ENCODE data around the gene PLA2G6.
A peak's percentile ranks its signal among the peaks of the same experiment; 100 is the strongest.
"Not testable (repeated sequence)": the region's sequence is repeated elsewhere in the genome, so short reads cannot be mapped to it uniquely, and the experiment has no call there.

PLA2G6 gene

GRCh38 chr22:38193580-38193979, 11.9 kb upstream of the PLA2G6 start:
- H3K4me1 ChIP-seq (ENCODE audit: control insufficient read depth, insufficient read depth, low read length), result peaks cover 4% of the 10 kb centered on the region
- no peaks in the 10 kb centered on the region for H3K36me3 ChIP-seq (ENCODE audit: control insufficient read depth, insufficient read depth, low read length)
- no peaks in the 10 kb centered on the region for H3K9me3 ChIP-seq (ENCODE audit: control insufficient read depth, low read length)
- H3K9ac ChIP-seq (ENCODE audit: low read length), result no peak overlapping the region
- H3K27me3 ChIP-seq (ENCODE audit: control insufficient read depth, insufficient read depth, low read length), result no peaks in the 10 kb centered on the region
- H3K4me3 ChIP-seq (ENCODE audit: low read length), result no peak overlapping the region

DNA sequence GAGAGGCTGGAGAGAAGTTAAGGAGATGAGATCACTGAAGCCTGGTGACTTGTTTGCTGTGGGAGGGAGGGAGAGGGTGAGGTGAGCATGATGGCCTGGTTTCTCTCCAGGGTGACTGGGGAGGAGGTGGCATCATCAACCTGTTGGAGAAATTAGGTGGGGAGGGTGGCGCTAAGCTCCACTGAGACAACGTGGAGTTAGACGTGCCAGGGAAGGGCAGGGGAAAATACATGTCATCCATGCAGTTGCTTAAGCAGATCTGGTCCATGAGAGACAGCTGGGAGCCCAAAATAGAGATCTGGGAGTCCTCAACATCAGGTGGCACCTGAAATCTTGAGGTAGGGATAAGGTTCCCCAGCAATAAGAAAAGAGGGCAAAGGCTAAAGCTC, 10.8 kb upstream of the PLA2G6 start:
- H3K27me3 ChIP-seq (ENCODE audit: control insufficient read depth, insufficient read depth, low read length), result no peaks in the 10 kb centered on the region
- H3K9me3 ChIP-seq (ENCODE audit: control insufficient read depth, low read length), result no peaks in the 10 kb centered on the region
- H3K36me3 ChIP-seq (ENCODE audit: control insufficient read depth, insufficient read depth, low read length), result no peaks in the 10 kb centered on the region
- H3K4me1 ChIP-seq (ENCODE audit: control insufficient read depth, insufficient read depth, low read length), result peaks cover 11% of the 10 kb centered on the region
- H3K4me3 ChIP-seq (ENCODE audit: low read length), result no peak overlapping the region
- H3K9ac ChIP-seq (ENCODE audit: low read length), result no peak overlapping the region

- Histone ChIP-seq H3K9me3 (ENCODE audit: control insufficient read depth, low read length) (no peaks in the 10 kb centered on the region), H3K4me1 (ENCODE audit: control insufficient read depth, insufficient read depth, low read length) (peaks cover 13% of the 10 kb centered on the region), H3K27me3 (ENCODE audit: control insufficient read depth, insufficient read depth, low read length) (no peaks in the 10 kb centered on the region), H3K9ac (ENCODE audit: low read length) (no peak overlapping the region), H3K36me3 (ENCODE audit: control insufficient read depth, insufficient read depth, low read length) (no peaks in the 10 kb centered on the region), H3K4me3 (ENCODE audit: low read length) (no peak overlapping the region)
Measured at GRCh38 chr22:38191731-38192474, 10.3 kb upstream of the PLA2G6 start.

DNA sequence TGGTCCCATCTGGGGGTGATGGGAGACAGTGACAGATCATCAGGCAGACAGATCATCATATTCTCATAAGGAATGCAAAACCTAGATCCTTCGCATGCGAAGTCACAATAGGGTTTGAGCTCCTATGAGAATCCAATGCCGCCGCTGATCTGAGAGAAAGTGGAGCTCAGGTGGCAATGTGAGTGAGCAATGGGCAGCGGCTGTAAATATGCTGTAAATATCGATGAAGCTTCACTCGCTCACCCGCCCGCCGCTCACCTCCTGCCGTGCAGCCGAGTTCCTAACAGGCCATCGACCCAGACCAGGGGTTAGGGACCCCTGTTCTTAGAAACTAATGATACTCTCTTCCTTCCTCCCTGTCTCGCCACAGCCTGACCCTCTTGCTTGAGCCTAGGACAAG, 9.4 kb upstream of the PLA2G6 start:
- no peak overlapping the region for H3K4me3 ChIP-seq (ENCODE audit: low read length)
- H3K4me1 ChIP-seq (ENCODE audit: control insufficient read depth, insufficient read depth, low read length), result peaks cover 13% of the 10 kb centered on the region
- no peaks in the 10 kb centered on the region for H3K9me3 ChIP-seq (ENCODE audit: control insufficient read depth, low read length)
- H3K27me3 ChIP-seq (ENCODE audit: control insufficient read depth, insufficient read depth, low read length), result no peaks in the 10 kb centered on the region
- H3K9ac ChIP-seq (ENCODE audit: low read length), result no peak overlapping the region
- no peaks in the 10 kb centered on the region for H3K36me3 ChIP-seq (ENCODE audit: control insufficient read depth, insufficient read depth, low read length)

- Histone ChIP-seq H3K4me1 (ENCODE audit: control insufficient read depth, insufficient read depth, low read length) (peaks cover 13% of the 10 kb centered on the region), H3K4me3 (ENCODE audit: low read length) (no peak overlapping the region), H3K9me3 (ENCODE audit: control insufficient read depth, low read length) (no peaks in the 10 kb centered on the region), H3K9ac (ENCODE audit: low read length) (no peak overlapping the region), H3K27me3 (ENCODE audit: control insufficient read depth, insufficient read depth, low read length) (no peaks in the 10 kb centered on the region), H3K36me3 (ENCODE audit: control insufficient read depth, insufficient read depth, low read length) (no peaks in the 10 kb centered on the region)
Measured at GRCh38 chr22:38190581-38190980, 9.0 kb upstream of the PLA2G6 start.

DNA sequence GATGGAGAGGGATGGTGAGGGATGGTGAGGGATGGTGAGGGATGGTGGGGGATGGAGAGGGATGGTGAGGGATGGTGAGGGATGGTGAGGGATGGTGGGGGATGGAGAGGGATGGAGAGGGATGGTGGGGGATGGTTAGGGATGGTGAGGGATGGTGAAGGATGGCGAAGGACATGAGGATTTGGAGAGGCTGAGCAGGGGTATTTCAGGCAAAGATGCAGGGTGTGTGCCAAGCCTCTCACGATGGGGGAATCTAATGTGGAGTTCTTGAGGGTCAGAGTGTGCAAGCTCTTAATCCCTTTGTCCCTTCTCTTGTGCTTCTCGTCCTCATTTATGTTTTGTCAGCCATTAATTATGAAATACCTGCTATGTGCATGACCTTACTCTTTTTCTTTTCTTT, 7.5 kb upstream of the PLA2G6 start:
- Histone ChIP-seq H3K36me3 (ENCODE audit: control insufficient read depth, insufficient read depth, low read length) (no peaks in the 10 kb centered on the region), H3K9me3 (ENCODE audit: control insufficient read depth, low read length) (no peaks in the 10 kb centered on the region), H3K4me3 (ENCODE audit: low read length) (no peak overlapping the region), H3K4me1 (ENCODE audit: control insufficient read depth, insufficient read depth, low read length) (peaks cover 13% of the 10 kb centered on the region), H3K9ac (ENCODE audit: low read length) (no peak overlapping the region), H3K27me3 (ENCODE audit: control insufficient read depth, insufficient read depth, low read length) (no peaks in the 10 kb centered on the region)

DNA sequence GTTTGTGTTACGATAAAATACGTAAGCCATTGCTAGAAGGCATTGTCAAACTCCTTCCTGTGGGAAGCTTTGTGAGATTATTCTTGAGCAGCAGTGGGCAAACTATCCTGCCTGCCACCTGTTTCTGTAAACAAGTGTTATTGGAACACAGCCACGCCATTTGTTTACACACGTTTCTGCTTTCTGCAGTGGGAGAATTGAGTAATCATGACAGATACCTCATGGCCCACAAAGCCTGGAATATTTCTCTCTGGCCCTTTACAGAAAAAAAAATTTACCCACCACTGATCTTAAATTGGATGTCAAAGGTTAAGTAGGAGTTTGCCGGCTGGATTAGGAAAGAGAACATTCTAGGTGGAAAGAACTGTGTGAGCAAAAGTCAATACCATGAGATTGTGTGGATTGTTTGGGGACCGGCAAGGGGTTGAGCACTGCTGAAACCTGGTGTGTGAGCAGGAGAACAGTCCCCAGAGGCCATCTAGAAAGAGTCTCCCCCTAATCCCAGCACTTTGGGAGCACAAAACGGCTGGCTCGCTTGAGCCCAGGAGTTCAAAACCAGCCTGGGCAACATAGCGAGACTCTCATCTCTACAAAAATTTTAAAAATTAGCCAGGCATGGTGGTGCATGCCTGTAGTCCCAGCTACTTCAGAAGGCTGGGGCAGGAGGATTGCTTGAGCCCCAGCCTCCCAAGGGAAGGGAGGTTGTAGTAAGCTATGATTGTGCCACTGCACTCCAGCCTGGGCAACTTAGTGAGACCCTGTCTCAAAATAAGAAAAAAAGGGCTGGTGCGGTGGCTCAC, 6.0 kb upstream of the PLA2G6 start:
- H3K9me3 ChIP-seq (ENCODE audit: control insufficient read depth, low read length), result no peaks in the 10 kb centered on the region
- H3K4me1 ChIP-seq (ENCODE audit: control insufficient read depth, insufficient read depth, low read length), result peaks cover 9% of the 10 kb centered on the region
- no peaks in the 10 kb centered on the region for H3K27me3 ChIP-seq (ENCODE audit: control insufficient read depth, insufficient read depth, low read length)
- H3K4me3 ChIP-seq (ENCODE audit: low read length), result no peak overlapping the region
- no peaks in the 10 kb centered on the region for H3K36me3 ChIP-seq (ENCODE audit: control insufficient read depth, insufficient read depth, low read length)
- no peak overlapping the region for H3K9ac ChIP-seq (ENCODE audit: low read length)

- Histone ChIP-seq H3K36me3 (ENCODE audit: control insufficient read depth, insufficient read depth, low read length) (no peaks in the 10 kb centered on the region), H3K4me1 (ENCODE audit: control insufficient read depth, insufficient read depth, low read length) (peaks cover 10% of the 10 kb centered on the region), H3K27me3 (ENCODE audit: control insufficient read depth, insufficient read depth, low read length) (no peaks in the 10 kb centered on the region), H3K4me3 (ENCODE audit: low read length) (no peak overlapping the region), H3K9ac (ENCODE audit: low read length) (no peak overlapping the region), H3K9me3 (ENCODE audit: control insufficient read depth, low read length) (no peaks in the 10 kb centered on the region)
Measured at GRCh38 chr22:38186429-38186828, 4.8 kb upstream of the PLA2G6 start.

- Histone ChIP-seq H3K9me3 (ENCODE audit: control insufficient read depth, low read length) (no peaks in the 10 kb centered on the region), H3K9ac (ENCODE audit: low read length) (no peak overlapping the region), H3K4me1 (ENCODE audit: control insufficient read depth, insufficient read depth, low read length) (peaks cover 26% of the 10 kb centered on the region), H3K36me3 (ENCODE audit: control insufficient read depth, insufficient read depth, low read length) (no peaks in the 10 kb centered on the region), H3K4me3 (ENCODE audit: low read length) (no peak overlapping the region), H3K27me3 (ENCODE audit: control insufficient read depth, insufficient read depth, low read length) (no peaks in the 10 kb centered on the region)
Measured at GRCh38 chr22:38184788-38185187, 3.2 kb upstream of the PLA2G6 start.

GRCh38 chr22:38180841-38181452, 683 bp downstream of the PLA2G6 start:
- H3K9me3 ChIP-seq (ENCODE audit: control insufficient read depth, low read length), result no peaks in the 10 kb centered on the region
- peak overlapping the region; percentile 97 for H3K9ac ChIP-seq (ENCODE audit: low read length)
- H3K36me3 ChIP-seq (ENCODE audit: control insufficient read depth, insufficient read depth, low read length), result no peaks in the 10 kb centered on the region
- H3K4me1 ChIP-seq (ENCODE audit: control insufficient read depth, insufficient read depth, low read length), result peaks cover 44% of the 10 kb centered on the region
- H3K27me3 ChIP-seq (ENCODE audit: control insufficient read depth, insufficient read depth, low read length), result no peaks in the 10 kb centered on the region
- peak overlapping the region; percentile 87 for H3K4me3 ChIP-seq (ENCODE audit: low read length)

GRCh38 chr22:38178605-38178937, 3.1 kb downstream of the PLA2G6 start:
- H3K9me3 ChIP-seq (ENCODE audit: control insufficient read depth, low read length); H3K4me3 ChIP-seq (ENCODE audit: low read length); H3K27me3 ChIP-seq (ENCODE audit: control insufficient read depth, insufficient read depth, low read length); H3K36me3 ChIP-seq (ENCODE audit: control insufficient read depth, insufficient read depth, low read length): not testable (repeated sequence)
- H3K4me1 ChIP-seq (ENCODE audit: control insufficient read depth, insufficient read depth, low read length), result peaks cover 45% of the 10 kb centered on the region
- H3K9ac ChIP-seq (ENCODE audit: low read length), result peak overlapping the region; percentile 63

GRCh38 chr22:38177926-38178604, 3.6 kb downstream of the PLA2G6 start:
- Histone ChIP-seq H3K27me3 (ENCODE audit: control insufficient read depth, insufficient read depth, low read length) (no peaks in the 10 kb centered on the region), H3K4me1 (ENCODE audit: control insufficient read depth, insufficient read depth, low read length) (peaks cover 50% of the 10 kb centered on the region), H3K9me3 (ENCODE audit: control insufficient read depth, low read length) (no peaks in the 10 kb centered on the region), H3K9ac (ENCODE audit: low read length) (peak overlapping the region; percentile 63), H3K4me3 (ENCODE audit: low read length) (no peak overlapping the region), H3K36me3 (ENCODE audit: control insufficient read depth, insufficient read depth, low read length) (no peaks in the 10 kb centered on the region)

Data from mucosa of stomach (tissue), 1 donor.